Spleen (tissue), 11 donors: ENCODE data around the gene MORN2. TPM values are rescaled to one million over a fixed set of nuclear protein-coding genes. Genes with fewer than 3 reads are reported as not detected.

Experiments
- DNase-seq: peaks from one replicate; pipeline ENCODE4 v3.0.0-alpha.2; 2020
- H3K27ac ChIP-seq, 8 donors: fragments of 200-600 bp; sonication (generic) in 7 of 8; 1 replicate in 4 of 8; 2 replicates in 4 of 8; pipeline versions ENCODE4 v1.5.0 to v1.8.0; 2016 to 2021; ENCODE audit warnings: inconsistent platforms in 4 of 8, mild to moderate bottlenecking in 4 of 8, moderate library complexity in 1 of 8
- H3K27me3 ChIP-seq, 7 donors: fragments of 200-600 bp; sonication (generic) in 6 of 7; replicated peaks in 1 of 7; 1 replicate in 4 of 7; 2 replicates in 3 of 7; pipeline versions ENCODE4 v1.5.0 to v1.8.0; 2016 to 2021; ENCODE audit warnings: inconsistent platforms in 3 of 7, mild to moderate bottlenecking in 1 of 7
- H3K36me3 ChIP-seq, 6 donors: fragments of 200-600 bp; sonication (generic) in 5 of 6; 1 replicate in 4 of 6; 2 replicates in 2 of 6; pipeline versions ENCODE4 v1.5.0 to v1.8.0; 2016 to 2021; ENCODE audit warnings: inconsistent platforms in 2 of 6
- H3K4me1 ChIP-seq, 6 donors: fragments of 200-600 bp; sonication (generic) in 5 of 6; 1 replicate in 3 of 6; 2 replicates in 3 of 6; pipeline versions ENCODE4 v1.5.0 to v1.8.0; 2016 to 2021; ENCODE audit warnings: inconsistent platforms in 3 of 6
- H3K4me3 ChIP-seq, 8 donors: fragments of 200-600 bp; sonication (generic) in 7 of 8; 1 replicate in 4 of 8; 2 replicates in 4 of 8; pipeline versions ENCODE4 v1.5.0 to v1.8.0; 2016 to 2021; ENCODE audit warnings: inconsistent platforms in 4 of 8, mild to moderate bottlenecking in 4 of 8, moderate library complexity in 2 of 8
- H3K9me3 ChIP-seq, 8 donors: fragments of 200-600 bp; sonication (generic) in 7 of 8; 1 replicate in 4 of 8; 2 replicates in 4 of 8; pipeline versions ENCODE4 v1.5.0 to v1.8.0; 2016 to 2021; ENCODE audit warnings: inconsistent platforms in 4 of 8
- POLR2A ChIP-seq, 3 donors: fragments of 450-650 bp; IDR thresholded peaks; one replicate each; pipeline ENCODE4 v1.5.1; 2017; ENCODE audit warnings: antibody characterized with exemption in 3 of 3, mild to moderate bottlenecking in 1 of 3
- POLR2AphosphoS5 ChIP-seq, 3 donors: sonication (generic); formaldehyde crosslinking; IDR thresholded peaks; one replicate each; pipeline ENCODE4 v1.5.1; 2017; ENCODE audit warnings: antibody characterized with exemption in 3 of 3
- WGBS, 5 donors: extraction: QIAGEN DNeasy Blood & Tissue Kit in 3 of 5; methylation state at CpG; one replicate each; pipeline versions ENCODE4 v1.1.5 to v1.1.7; 2013 to 2018; 5-methylcytosine and 5-hydroxymethylcytosine counted together
- intact Hi-C: fragments of 100-400 bp; cut with DNase I; formaldehyde crosslinking; loops from one replicate; pipeline ENCODE4 v1.15.0; 2023; ENCODE audit warnings: low total_unique reads
- polyA plus RNA-seq, 3 donors: library from polyadenylated mRNA; stranded (reverse); fragments of 200-250 nt; gene quantifications; one replicate each; pipeline ENCODE4 v1.2.1, GENCODE V29; 2013
- small RNA-seq, 4 donors: library from RNA; depleted of rRNA; stranded (forward); fragments of <200 nt; gene quantifications; one replicate each; pipeline ENCODE3, GENCODE V24; 2016
- total RNA-seq, 7 donors: library from RNA; depleted of rRNA in 3 of 7; stranded (reverse); fragments of >200 nt in 3 of 7; fragmentation: NEBNext Ultra II Directional in 4 of 7; extraction: Animal tissue kit (Norgen Biotek cat#: 25700) in 4 of 7; gene quantifications; one replicate each; pipeline versions ENCODE4 v1.1.0 to v1.2.1, GENCODE V29; 2016 to 2021
- TF ChIP-seq, protein P1 (sequence below), 11 experiments: fragments of 200-600 bp in 7 of 11; fragments of 450-650 bp in 4 of 11; sonication (generic) in 4 of 11; IDR thresholded peaks in 8 of 11; conservative IDR thresholded peaks in 3 of 11; 1 replicate in 7 of 11; 2 replicates in 4 of 11; pipeline versions ENCODE4 v1.4.0 to v1.8.0; 2016 to 2021; ENCODE audit warnings: antibody characterized with exemption in 11 of 11, inconsistent platforms in 4 of 11, mild to moderate bottlenecking in 1 of 11
- donor health status: healthy with polysubstance abuse.
- donor health status: DM: no; HTN: no; CAD: no; lungs with moderate emphysema.
- donor health status: DM: no; HTN: no; CAD: no.
- donor health status: Bipolar disorder and iron deficiency.
- donor health status: healthy.
- donor health status: DM: no; HTN: no; CAD: no.
- donor health status: DM: yes; HTN: yes; CAD: no.

Gene MORN2
- total and polyA plus RNA-seq, 10 donors = 2.4 to 12.2 (median 6.6) TPM

DNA sequence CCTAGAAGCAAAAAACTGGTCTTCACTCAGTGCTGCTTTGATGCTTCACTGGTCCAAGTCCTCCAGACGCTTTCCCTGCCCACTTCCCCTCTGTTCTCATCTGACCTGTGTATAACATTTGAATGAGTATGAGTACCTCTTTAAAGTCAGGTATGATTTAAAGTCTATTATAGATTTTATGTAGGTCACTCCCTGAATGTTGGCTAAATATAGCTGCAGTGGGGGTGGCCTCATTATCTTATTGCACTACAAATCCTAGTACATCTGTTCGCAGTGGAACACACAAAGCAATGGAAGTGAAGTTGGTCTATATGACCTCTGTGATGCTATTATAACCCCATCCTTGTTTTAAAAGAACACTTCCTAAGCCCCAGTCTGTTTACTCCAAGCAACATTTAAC lies 47.1 kb downstream of the MORN2 start:
- no peak for DNase-seq
- no peak overlapping the region for H3K4me3 ChIP-seq
- H3K27me3 ChIP-seq = no peaks in the 10 kb centered on the region
- H3K9me3 ChIP-seq = no peaks in the 10 kb centered on the region
- intact Hi-C loops = no loop called here
- TF ChIP-seq POLR2A (IDR thresholded peaks at IDR 0.05) (no peak), POLR2AphosphoS5 (IDR thresholded peaks at IDR 0.05) (no peak)
- TF ChIP-seq, protein P1, sequence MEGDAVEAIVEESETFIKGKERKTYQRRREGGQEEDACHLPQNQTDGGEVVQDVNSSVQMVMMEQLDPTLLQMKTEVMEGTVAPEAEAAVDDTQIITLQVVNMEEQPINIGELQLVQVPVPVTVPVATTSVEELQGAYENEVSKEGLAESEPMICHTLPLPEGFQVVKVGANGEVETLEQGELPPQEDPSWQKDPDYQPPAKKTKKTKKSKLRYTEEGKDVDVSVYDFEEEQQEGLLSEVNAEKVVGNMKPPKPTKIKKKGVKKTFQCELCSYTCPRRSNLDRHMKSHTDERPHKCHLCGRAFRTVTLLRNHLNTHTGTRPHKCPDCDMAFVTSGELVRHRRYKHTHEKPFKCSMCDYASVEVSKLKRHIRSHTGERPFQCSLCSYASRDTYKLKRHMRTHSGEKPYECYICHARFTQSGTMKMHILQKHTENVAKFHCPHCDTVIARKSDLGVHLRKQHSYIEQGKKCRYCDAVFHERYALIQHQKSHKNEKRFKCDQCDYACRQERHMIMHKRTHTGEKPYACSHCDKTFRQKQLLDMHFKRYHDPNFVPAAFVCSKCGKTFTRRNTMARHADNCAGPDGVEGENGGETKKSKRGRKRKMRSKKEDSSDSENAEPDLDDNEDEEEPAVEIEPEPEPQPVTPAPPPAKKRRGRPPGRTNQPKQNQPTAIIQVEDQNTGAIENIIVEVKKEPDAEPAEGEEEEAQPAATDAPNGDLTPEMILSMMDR (IDR thresholded peaks at IDR 0.05 in 8 of 11, conservative IDR thresholded peaks at IDR 0.05 in 3 of 11) = no peak
- H3K36me3 ChIP-seq = no peaks in the 10 kb centered on the region
- 76 to 100% (median 86%) methylated on average over 2 of the region's 2 CpGs for WGBS, 5 donors
- H3K4me1 ChIP-seq = no peaks in the 10 kb centered on the region
- H3K27ac ChIP-seq = no peak overlapping the region

DNA sequence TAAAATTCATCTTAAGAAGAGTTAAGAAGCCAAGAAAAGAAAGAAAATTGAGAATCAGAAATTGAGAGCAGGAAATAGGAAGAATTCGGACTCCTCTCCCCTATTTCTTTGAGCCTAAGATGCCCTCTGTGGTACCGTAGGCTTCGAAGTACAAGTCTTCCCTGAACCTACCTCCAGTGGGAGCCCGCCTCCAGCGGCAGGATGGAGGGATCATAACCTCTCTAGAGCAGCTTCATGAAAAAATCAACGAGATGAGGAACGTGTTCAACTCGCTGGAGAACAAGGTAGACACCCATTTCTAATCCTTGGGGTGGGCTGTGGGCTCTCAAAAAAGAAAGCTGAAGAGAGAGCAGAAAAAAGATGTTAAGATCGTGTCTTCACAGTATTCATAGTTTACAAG lies 50.2 kb downstream of the MORN2 start:
- Histone ChIP-seq H3K36me3 (no peaks in the 10 kb centered on the region), H3K4me1 (no peaks in the 10 kb centered on the region), H3K27ac (no peak overlapping the region), H3K9me3 (no peaks in the 10 kb centered on the region), H3K4me3 (no peak overlapping the region), H3K27me3 (no peaks in the 10 kb centered on the region)
- 72 to 82% (median 79%) methylated on average over 9 of the region's 9 CpGs for whole genome bisulfite sequencing, 5 donors
- TF ChIP-seq, protein P1 (IDR thresholded peaks at IDR 0.05 in 8 of 11, conservative IDR thresholded peaks at IDR 0.05 in 3 of 11) = no peak
- TF ChIP-seq POLR2AphosphoS5 (IDR thresholded peaks at IDR 0.05) (no peak), POLR2A (IDR thresholded peaks at IDR 0.05) (no peak)
- no peak for DNase-seq
- intact Hi-C loops = no loop called here

DNA sequence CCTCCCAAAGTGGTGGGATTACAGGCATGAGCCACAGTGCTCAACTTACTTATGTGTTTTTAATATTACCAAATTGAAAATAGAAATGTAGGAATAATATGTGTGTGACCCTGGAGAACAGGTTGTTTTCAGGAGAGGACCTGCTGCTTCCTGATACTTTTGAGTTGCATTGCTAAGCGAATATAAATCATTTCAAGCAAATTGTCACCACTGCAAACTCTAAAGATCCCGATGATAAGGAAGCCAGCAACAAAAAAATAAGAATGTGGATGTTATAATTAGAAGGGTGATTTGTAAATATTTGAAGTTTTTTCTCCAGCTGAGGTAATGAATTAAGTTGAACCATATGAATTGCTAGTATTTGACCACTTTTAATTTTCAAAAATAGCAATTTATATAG lies 54.8 kb downstream of the MORN2 start:
- DNase-seq = no peak
- H3K27ac ChIP-seq = no peak overlapping the region
- no peak for TF ChIP-seq POLR2AphosphoS5 (IDR thresholded peaks at IDR 0.05)
- no peak for TF ChIP-seq POLR2A (IDR thresholded peaks at IDR 0.05)
- TF ChIP-seq, protein P1 (IDR thresholded peaks at IDR 0.05 in 8 of 11, conservative IDR thresholded peaks at IDR 0.05 in 3 of 11) = no peak
- no peaks in the 10 kb centered on the region for H3K27me3 ChIP-seq
- intact Hi-C loops = no loop called here
- no peaks in the 10 kb centered on the region for H3K4me1 ChIP-seq
- 56 to 60% (median 57%) methylated on average over 2 of the region's 2 CpGs for WGBS, 5 donors
- H3K4me3 ChIP-seq = no peak overlapping the region
- H3K9me3 ChIP-seq = no peaks in the 10 kb centered on the region
- H3K36me3 ChIP-seq = no peaks in the 10 kb centered on the region

Small RNA genes within 50 kb of the gene (small RNA-seq; reads per million reads assigned to genes)
- 0 reads per million in 4 donors for gene RNU6-851P

Other genes starting within 250 kb of the MORN2 start
- gene GALM, start 209.9 kb upstream of the MORN2 start, total RNA-seq = 10 to 100 TPM in 4 of 7 donors, 1 to 10 TPM in 3; 5.8 to 22.7 (median 10.1) TPM
- gene GALM, start 209.9 kb upstream of the MORN2 start, polyA plus RNA-seq = 1 to 10 TPM; 5.2 to 6.6 (median 6.3) TPM
- gene SRSF7, start 124.6 kb upstream of the MORN2 start, total RNA-seq = 100 to 1,000 TPM in 6 of 7 donors, 10 to 100 TPM in 1; 94.9 to 160 (median 149) TPM
- gene SRSF7, start 124.6 kb upstream of the MORN2 start, polyA plus RNA-seq = 100 to 1,000 TPM; 151 to 214 (median 198) TPM
- 1 to 10 TPM; 6.6 to 10.0 (median 9.3) TPM for gene GEMIN6, start 97.8 kb upstream of the MORN2 start, total RNA-seq
- gene GEMIN6, start 97.8 kb upstream of the MORN2 start, polyA plus RNA-seq = 10 to 100 TPM in 2 of 3 donors, 1 to 10 TPM in 1; 9.5 to 16.0 (median 10.4) TPM
- gene DHX57, start within 50 bp of the MORN2 start, total RNA-seq = 10 to 100 TPM; 12.5 to 24.0 (median 15.6) TPM
- gene DHX57, start within 50 bp of the MORN2 start, polyA plus RNA-seq = 1 to 10 TPM; 6.5 to 9.0 (median 7.2) TPM
- gene ARHGEF33, start 13.9 kb downstream of the MORN2 start, total RNA-seq = 1 to 10 TPM in 2 of 7 donors, under 1 TPM in 5; 0.22 to 2.0 (median 0.51) TPM
- gene ARHGEF33, start 13.9 kb downstream of the MORN2 start, polyA plus RNA-seq = under 1 TPM; 0.04 to 0.18 (median 0.06) TPM
- 10 to 100 TPM; 38.4 to 85.8 (median 49.1) TPM for gene SOS1, start 245.1 kb downstream of the MORN2 start, total RNA-seq
- gene SOS1, start 245.1 kb downstream of the MORN2 start, polyA plus RNA-seq = 1 to 10 TPM; 5.9 to 7.0 (median 6.7) TPM